K562 (cell line): ENCODE measurements around the gene KIT. TPM values are rescaled to one million over a fixed set of nuclear protein-coding genes. Genes with fewer than 3 reads are reported as not detected.

Source experiments
- MXI1 ChIP-seq: IDR thresholded peaks from 2 replicates; pipeline ENCODE4 v1.6.1; 2011; ENCODE audit warnings: low read depth, mild to moderate bottlenecking, improper control_type of control experiment, low read length
- NONO ChIP-seq, 2 experiments: fragments of 200-400 bp in 1 of 2; fragments of 450-650 bp in 1 of 2; formaldehyde crosslinking in 1 of 2; IDR thresholded peaks; 2 replicates each; pipeline ENCODE4 v1.6.1; 2017; ENCODE audit warnings: low read depth in 2 of 2, mild to moderate bottlenecking in 2 of 2, moderate library complexity in 2 of 2, low read length in 1 of 2
- RBM39 ChIP-seq: fragments of 200-400 bp; formaldehyde crosslinking; optimal IDR thresholded peaks from 2 replicates; pipeline ENCODE3; 2018; ENCODE audit warnings: low read depth, low read length
- SAFB ChIP-seq: fragments of 200-400 bp; formaldehyde crosslinking; IDR thresholded peaks from 2 replicates; pipeline ENCODE4 v1.6.1; 2017; ENCODE audit warnings: low read depth, low read length, borderline replicate concordance
- TEAD1 ChIP-seq, 2 experiments: fragments of 450-650 bp in 1 of 2; sonication (generic) in 1 of 2; formaldehyde crosslinking; IDR thresholded peaks; 2 replicates each; pipeline versions ENCODE4 v1.4.0 to v1.8.0; 2020 to 2022; ENCODE audit warnings: mild to moderate bottlenecking in 2 of 2, missing genetic modification reagents in 1 of 2
- THRAP3 ChIP-seq: fragments of 450-650 bp; IDR thresholded peaks from 2 replicates; pipeline ENCODE4 v1.6.1; 2016; ENCODE audit warnings: mild to moderate bottlenecking, inconsistent platforms, borderline replicate concordance
- TRIM28 ChIP-seq: fragments of 450-650 bp; IDR thresholded peaks from 2 replicates; pipeline ENCODE4 v1.6.1; 2017
- ZNF133 ChIP-seq: fragments of 250-450 bp; sonication (Bioruptor Pico); IDR thresholded peaks from 2 replicates; pipeline ENCODE4 v1.4.0; 2020; ENCODE audit warnings: mild to moderate bottlenecking
- ZNF282 ChIP-seq: sonication (generic); formaldehyde crosslinking; IDR thresholded peaks from 2 replicates; pipeline ENCODE4 v1.8.1; 2023; ENCODE audit warnings: missing genetic modification reagents
- ZNF584 ChIP-seq: fragments of 200-800 bp; sonication (Bioruptor generic); IDR thresholded peaks from 2 replicates; pipeline ENCODE4 v1.6.1; 2016; ENCODE audit warnings: low read depth, mild to moderate bottlenecking, missing genetic modification characterization, missing compliant biosample characterization
- polyA plus RNA-seq, 8 experiments: library from polyadenylated mRNA; depleted of rRNA in 4 of 8; stranded (reverse) in 5 of 8; unstranded in 3 of 8; fragments of >200 nt; fragmentation: Nextera tagmentation in 2 of 8; fragmentation: Illumina TruSeq in 1 of 8; extraction: Ambion mirVana in 2 of 8; extraction: Trizol in 1 of 8; gene quantifications; 2 replicates each; pipeline versions ENCODE4 v1.2.1 to v1.2.3, GENCODE V29; 2011 to 2014; ENCODE audit warnings: inconsistent platforms in 1 of 8, missing spikeins in 1 of 8
- total RNA-seq, 7 experiments: library from RNA; depleted of rRNA in 6 of 7; stranded (reverse); fragments of >200 nt in 6 of 7; fragmentation: Illumina TruSeq in 2 of 7; extraction: Trizol in 2 of 7; gene quantifications; 2 replicates each; pipeline versions ENCODE4 v1.2.1 to v1.2.3, GENCODE V29; 2011 to 2021; ENCODE audit warnings: low replicate concordance in 1 of 7
- TF ChIP-seq, protein P1 (sequence below): fragments of 250-450 bp; sonication (Bioruptor Pico); IDR thresholded peaks from 2 replicates; pipeline ENCODE4 v1.5.0; 2021; ENCODE audit warnings: mild to moderate bottlenecking, moderate library complexity
- TF ChIP-seq, protein P2 (sequence below): sonication (generic); formaldehyde crosslinking; IDR thresholded peaks from 2 replicates; pipeline ENCODE4 v1.8.0; 2022; ENCODE audit warnings: mild to moderate bottlenecking, low read depth, missing genetic modification reagents
- TF ChIP-seq, protein P3 (sequence below): sonication (generic); formaldehyde crosslinking; IDR thresholded peaks from 2 replicates; pipeline ENCODE4 v1.8.0; 2022; ENCODE audit warnings: mild to moderate bottlenecking, missing genetic modification reagents
- TF ChIP-seq, protein P4 (sequence below), 2 experiments: IDR thresholded peaks in 1 of 2; conservative IDR thresholded peaks in 1 of 2; 2 replicates each; pipeline ENCODE4 v1.6.1; 2016; ENCODE audit warnings: low read depth in 2 of 2, mild to moderate bottlenecking in 1 of 2, missing compliant biosample characterization in 1 of 2, missing genetic modification characterization in 1 of 2, moderate library complexity in 1 of 2
- TF ChIP-seq, protein P5 (sequence below): fragments of 450-650 bp; IDR thresholded peaks from 2 replicates; pipeline ENCODE4 v1.6.1; 2016; ENCODE audit warnings: borderline replicate concordance

Gene KIT
- total and polyA plus RNA-seq, 9 of the 15 experiments (the other 6 are each of a cell fraction or from before 2014, with no cell fraction given), result 0.27 to 5.6 (median 0.57) TPM

DNA sequence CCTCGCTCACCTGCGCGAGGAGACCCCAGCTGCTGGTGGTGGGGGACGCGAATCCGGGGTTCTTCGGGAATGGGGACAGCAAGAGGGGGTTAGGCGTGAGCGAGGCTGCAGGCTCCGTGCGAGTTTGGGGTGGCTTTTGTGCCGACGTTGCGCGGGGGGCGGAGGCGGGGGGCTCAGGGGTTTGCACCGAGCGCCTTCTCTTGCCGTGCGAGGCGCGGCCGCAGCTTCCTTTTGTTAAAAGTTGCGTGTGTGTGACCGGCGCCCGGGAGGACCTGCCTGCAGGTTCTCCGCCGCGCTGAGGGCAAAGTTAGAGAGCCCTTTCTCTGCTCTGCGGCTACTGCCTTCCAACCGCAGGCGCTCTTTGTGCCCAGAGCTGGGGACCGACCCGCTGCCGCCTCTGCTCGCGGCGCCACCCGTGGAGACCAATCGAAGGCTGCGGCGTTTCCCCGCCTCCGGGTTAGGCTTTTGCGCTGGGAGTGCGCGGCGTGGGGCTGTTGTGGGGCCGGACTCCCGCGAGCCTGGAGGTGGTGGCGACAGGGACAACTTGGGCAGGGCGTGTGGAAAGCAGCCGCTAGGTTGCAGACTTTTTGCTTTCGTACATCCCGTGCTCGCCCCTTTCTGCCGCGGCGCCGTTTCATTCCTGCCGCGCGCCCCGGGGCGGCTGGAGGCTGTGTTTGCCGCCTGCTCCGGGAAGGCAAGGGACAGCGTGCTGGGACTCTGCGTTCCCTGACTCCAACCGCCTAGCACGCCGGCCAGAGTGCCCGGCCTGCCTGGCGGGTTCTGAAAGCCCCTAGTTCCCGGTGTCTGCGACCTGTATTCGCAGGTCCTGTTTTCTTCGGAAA is 716 bp downstream of the KIT start (continued):
- TF ChIP-seq, protein P1, sequence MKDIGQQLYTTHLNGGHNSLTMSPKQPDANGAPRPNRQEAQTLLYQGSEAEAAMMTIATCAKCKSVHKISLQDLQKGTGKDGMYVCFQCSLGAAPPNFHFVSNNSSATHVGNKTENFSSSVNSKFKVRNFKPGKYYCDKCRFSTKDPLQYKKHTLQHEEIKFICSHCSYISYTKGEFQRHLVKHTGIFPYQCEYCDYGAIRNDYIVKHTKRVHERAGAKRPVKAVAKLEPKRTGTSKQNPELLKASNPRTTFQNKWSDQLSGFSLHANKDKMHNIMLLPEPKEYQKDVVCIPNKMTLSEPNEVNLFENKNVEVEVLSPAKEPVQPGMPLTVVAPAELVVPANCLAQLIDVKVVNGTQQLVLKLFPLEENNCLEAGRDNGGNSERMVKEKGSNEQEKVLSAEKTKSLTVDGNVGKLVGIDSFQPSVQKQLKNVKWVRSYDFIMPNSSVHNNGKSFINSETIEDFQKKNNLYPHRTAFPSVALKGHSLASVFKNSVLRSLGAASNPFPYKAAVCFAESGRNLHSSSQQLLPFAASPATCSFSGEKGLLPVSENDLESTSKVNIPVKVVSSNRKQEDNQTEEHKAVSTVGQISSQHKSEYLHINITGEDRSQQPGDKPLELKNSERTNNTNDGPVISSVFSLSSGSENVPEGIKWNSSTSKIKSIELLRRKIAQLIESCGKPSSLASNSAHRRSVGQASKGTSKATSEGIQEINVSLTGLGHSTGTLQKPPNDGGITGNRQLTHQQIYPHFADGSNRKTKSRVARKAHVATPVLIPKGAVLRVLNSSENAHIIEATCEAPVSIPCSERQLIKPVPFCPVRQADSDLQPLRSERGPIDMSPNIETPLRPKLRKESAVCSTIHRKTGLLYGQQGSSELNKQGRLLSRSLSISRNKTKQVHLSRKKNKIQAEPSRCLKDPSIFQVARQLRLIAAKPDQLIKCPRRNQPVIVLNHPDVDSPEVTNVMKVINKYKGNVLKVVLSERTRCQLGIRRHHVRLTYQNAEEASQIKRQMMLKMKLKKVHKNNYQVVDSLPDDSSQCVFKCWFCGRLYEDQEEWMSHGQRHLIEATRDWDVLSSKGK (CRISPR knock-in tag), result no peak
- no peak for TF ChIP-seq MXI1
- no peak for TF ChIP-seq RBM39
- TF ChIP-seq, protein P2, sequence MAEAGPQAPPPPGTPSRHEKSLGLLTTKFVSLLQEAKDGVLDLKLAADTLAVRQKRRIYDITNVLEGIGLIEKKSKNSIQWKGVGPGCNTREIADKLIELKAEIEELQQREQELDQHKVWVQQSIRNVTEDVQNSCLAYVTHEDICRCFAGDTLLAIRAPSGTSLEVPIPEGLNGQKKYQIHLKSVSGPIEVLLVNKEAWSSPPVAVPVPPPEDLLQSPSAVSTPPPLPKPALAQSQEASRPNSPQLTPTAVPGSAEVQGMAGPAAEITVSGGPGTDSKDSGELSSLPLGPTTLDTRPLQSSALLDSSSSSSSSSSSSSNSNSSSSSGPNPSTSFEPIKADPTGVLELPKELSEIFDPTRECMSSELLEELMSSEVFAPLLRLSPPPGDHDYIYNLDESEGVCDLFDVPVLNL (CRISPR knock-in tag), result no peak
- TF ChIP-seq, protein P3, sequence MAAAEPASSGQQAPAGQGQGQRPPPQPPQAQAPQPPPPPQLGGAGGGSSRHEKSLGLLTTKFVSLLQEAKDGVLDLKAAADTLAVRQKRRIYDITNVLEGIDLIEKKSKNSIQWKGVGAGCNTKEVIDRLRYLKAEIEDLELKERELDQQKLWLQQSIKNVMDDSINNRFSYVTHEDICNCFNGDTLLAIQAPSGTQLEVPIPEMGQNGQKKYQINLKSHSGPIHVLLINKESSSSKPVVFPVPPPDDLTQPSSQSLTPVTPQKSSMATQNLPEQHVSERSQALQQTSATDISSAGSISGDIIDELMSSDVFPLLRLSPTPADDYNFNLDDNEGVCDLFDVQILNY (CRISPR knock-in tag), result peak; percentile 37; the same call in 1 of the 2 replicates
- peak in 1 of 2 experiments; percentile 75; a peak in 1 of 4 replicates for TF ChIP-seq TEAD1 (CRISPR knock-in tag; IDR thresholded peaks at IDR 0.05)
- no peak for TF ChIP-seq TRIM28
- no peak for TF ChIP-seq THRAP3
- TF ChIP-seq, protein P4, sequence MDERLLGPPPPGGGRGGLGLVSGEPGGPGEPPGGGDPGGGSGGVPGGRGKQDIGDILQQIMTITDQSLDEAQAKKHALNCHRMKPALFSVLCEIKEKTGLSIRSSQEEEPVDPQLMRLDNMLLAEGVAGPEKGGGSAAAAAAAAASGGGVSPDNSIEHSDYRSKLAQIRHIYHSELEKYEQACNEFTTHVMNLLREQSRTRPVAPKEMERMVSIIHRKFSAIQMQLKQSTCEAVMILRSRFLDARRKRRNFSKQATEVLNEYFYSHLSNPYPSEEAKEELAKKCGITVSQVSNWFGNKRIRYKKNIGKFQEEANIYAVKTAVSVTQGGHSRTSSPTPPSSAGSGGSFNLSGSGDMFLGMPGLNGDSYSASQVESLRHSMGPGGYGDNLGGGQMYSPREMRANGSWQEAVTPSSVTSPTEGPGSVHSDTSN (CRISPR knock-in tag; IDR thresholded peaks at IDR 0.05; ENCODE audit: low read depth), result no peak
- TF ChIP-seq, protein P4 (tag; conservative IDR thresholded peaks at IDR 0.05; ENCODE audit: low read depth), result no peak
- TF ChIP-seq ZNF584 (CRISPR knock-in tag), result no peak
- no peak for TF ChIP-seq ZNF282 (CRISPR knock-in tag)
- TF ChIP-seq ZNF133, result no peak
- TF ChIP-seq, protein P5, sequence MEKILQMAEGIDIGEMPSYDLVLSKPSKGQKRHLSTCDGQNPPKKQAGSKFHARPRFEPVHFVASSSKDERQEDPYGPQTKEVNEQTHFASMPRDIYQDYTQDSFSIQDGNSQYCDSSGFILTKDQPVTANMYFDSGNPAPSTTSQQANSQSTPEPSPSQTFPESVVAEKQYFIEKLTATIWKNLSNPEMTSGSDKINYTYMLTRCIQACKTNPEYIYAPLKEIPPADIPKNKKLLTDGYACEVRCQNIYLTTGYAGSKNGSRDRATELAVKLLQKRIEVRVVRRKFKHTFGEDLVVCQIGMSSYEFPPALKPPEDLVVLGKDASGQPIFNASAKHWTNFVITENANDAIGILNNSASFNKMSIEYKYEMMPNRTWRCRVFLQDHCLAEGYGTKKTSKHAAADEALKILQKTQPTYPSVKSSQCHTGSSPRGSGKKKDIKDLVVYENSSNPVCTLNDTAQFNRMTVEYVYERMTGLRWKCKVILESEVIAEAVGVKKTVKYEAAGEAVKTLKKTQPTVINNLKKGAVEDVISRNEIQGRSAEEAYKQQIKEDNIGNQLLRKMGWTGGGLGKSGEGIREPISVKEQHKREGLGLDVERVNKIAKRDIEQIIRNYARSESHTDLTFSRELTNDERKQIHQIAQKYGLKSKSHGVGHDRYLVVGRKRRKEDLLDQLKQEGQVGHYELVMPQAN, result no peak
- no peak for TF ChIP-seq NONO (IDR thresholded peaks at IDR 0.05; ENCODE audit: low read depth in 2 of 2, low read length in 1 of 2)
- peak; percentile 28; the same call in 1 of the 2 replicates for TF ChIP-seq SAFB
